ENCODE data around the gene IQCH. TPM values are rescaled to one million over a fixed set of nuclear protein-coding genes. Genes with fewer than 3 reads are reported as not detected.

Gene IQCH
- total and polyA plus RNA-seq, 2 experiments from 2014 or later, result 1.7 to 4.6 TPM

GRCh38 chr15:67474405-67475110 lies 220.0 kb downstream of the IQCH start:
- Mint-ChIP-seq H3K4me3 (no peak overlapping the region), H3K9me3 (no peaks in the 10 kb centered on the region), H3K27ac (no peak overlapping the region), H3K27me3 (ENCODE audit: insufficient read depth, low read depth, poor library complexity) (peaks cover under 1% of the 10 kb centered on the region), H3K36me3 (ENCODE audit: low read depth) (no peaks in the 10 kb centered on the region), H3K4me1 (no peaks in the 10 kb centered on the region)
- H3K36me3 ChIP-seq (ENCODE audit: insufficient read depth), result no peaks in the 10 kb centered on the region
- H3F3A ChIP-seq (replicated peaks; ENCODE audit: low read depth), result no peaks in the 10 kb centered on the region
- H3K4me1 ChIP-seq (ENCODE audit: insufficient read depth), result no peaks in the 10 kb centered on the region
- H2AFZ ChIP-seq, result no peak overlapping the region
- H3K27me3 ChIP-seq (ENCODE audit: insufficient read depth), result no peaks in the 10 kb centered on the region
- no peaks in the 10 kb centered on the region for H3K79me2 ChIP-seq (replicated peaks; ENCODE audit: insufficient read depth)
- H4K20me1 ChIP-seq (replicated peaks; ENCODE audit: insufficient read depth), result no peaks in the 10 kb centered on the region
- H3K9me2 ChIP-seq (ENCODE audit: insufficient read depth), result no peaks in the 10 kb centered on the region
- H3K4me2 ChIP-seq, result no peak overlapping the region
- DNase-seq (ENCODE audit: low spot score) (no peak), ATAC-seq (no peak)
- H3K27ac ChIP-seq (ENCODE audit: low read depth), result no peak overlapping the region
- TF ChIP-seq CTCF (conservative IDR thresholded peaks at IDR 0.05; ENCODE audit: low read depth in 2 of 2), result no peak
- no peak for TF ChIP-seq ZNF331 (CRISPR knock-in tag; IDR thresholded peaks at IDR 0.05; ENCODE audit: low read depth)
- no peak for TF ChIP-seq CREB1 (CRISPR knock-in tag; IDR thresholded peaks at IDR 0.05; ENCODE audit: low read depth)
- no peak for TF ChIP-seq EZH2phosphoT487 (IDR thresholded peaks at IDR 0.05; ENCODE audit: unreplicated experiment)
- no peak for TF ChIP-seq POLR2AphosphoS5 (IDR thresholded peaks at IDR 0.05; ENCODE audit: low read depth)
- TF ChIP-seq ZNF462 (CRISPR knock-in tag; IDR thresholded peaks at IDR 0.05), result no peak
- no peak for TF ChIP-seq ZNF114 (CRISPR knock-in tag; IDR thresholded peaks at IDR 0.05)
- TF ChIP-seq EZH2 (IDR thresholded peaks at IDR 0.05; ENCODE audit: low read depth, unreplicated experiment), result no peak
- no peak for TF ChIP-seq ETS1 (IDR thresholded peaks at IDR 0.05)
- TF ChIP-seq JUNB (IDR thresholded peaks at IDR 0.05; ENCODE audit: unreplicated experiment), result no peak
- TF ChIP-seq REST (IDR thresholded peaks at IDR 0.05; ENCODE audit: unreplicated experiment), result no peak
- no peak for TF ChIP-seq NANOG (IDR thresholded peaks at IDR 0.05; ENCODE audit: borderline replicate concordance)
- TF ChIP-seq STAT1 (IDR thresholded peaks at IDR 0.05; ENCODE audit: unreplicated experiment), result no peak
- H3K4me3 ChIP-seq, result no peak overlapping the region
